Measurements from ENCODE around the gene PLCG2. TPM values are rescaled to one million over a fixed set of nuclear protein-coding genes. Genes with fewer than 3 reads are reported as not detected.

The PLCG2 gene
- 8.4 TPM for total RNA-seq

DNA sequence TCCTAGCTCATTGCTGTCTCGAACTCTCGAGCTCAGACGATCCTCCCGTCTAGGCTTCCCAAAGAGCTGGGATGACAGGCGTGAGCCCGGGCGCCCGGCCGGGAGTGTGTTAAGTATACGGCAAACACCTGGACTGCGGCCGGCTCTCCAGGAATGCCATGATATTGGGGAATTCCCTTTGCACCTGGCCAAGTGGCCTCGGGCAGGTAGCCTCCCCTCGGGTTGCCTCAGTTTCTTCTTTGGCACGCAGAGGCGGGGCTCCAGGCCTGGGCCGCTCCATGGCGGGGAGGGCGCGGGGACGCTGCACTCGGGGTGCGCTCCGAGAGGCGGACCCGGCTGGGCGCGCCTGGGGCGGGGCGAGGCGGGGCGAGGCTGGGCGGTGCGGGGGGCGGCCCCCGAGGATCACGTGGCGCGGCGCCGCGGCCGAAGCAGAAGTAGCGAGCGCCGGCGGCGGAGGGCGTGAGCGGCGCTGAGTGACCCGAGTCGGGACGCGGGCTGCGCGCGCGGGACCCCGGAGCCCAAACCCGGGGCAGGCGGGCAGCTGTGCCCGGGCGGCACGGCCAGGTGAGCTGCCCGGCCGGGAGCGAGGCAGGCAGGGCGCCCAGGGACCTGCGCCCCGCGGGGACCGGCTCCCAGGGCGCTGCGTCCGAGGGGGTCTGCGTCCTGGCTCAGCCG is at the start of gene PLCG2:
PLCG2 (plus strand) TSS at position 431 of the 675 bp plus-strand sequence. CDS start 6,699 bp downstream, outside the sequence.
- Histone ChIP-seq H3K4me3 (ENCODE audit: low read length in 3 of 3) (peak within 1 kb of the TSS; percentile 61 to 64 (median 62)), H3K27ac (ENCODE audit: low read depth, low read length) (no peak within 1 kb of the TSS), H3K4me1 (ENCODE audit: control insufficient read depth in 3 of 3, insufficient read depth in 3 of 3, low read length in 3 of 3) (peaks cover 2 to 8% (median 3%) of the 10 kb centered on the region in 3 donors), H3K36me3 (ENCODE audit: control insufficient read depth in 3 of 3, insufficient read depth in 3 of 3, low read length in 3 of 3) (no peaks in the 10 kb centered on the region), H3K9me3 (ENCODE audit: control insufficient read depth in 3 of 3, low read length in 3 of 3) (no peaks in the 10 kb centered on the region), H3K27me3 (ENCODE audit: control insufficient read depth in 3 of 3, insufficient read depth in 3 of 3, low read length in 3 of 3) (peaks cover 18 to 22% (median 21%) of the 10 kb centered on the region in 3 donors), H3K9ac (ENCODE audit: low read depth in 1 of 3, low read length in 3 of 3) (peak within 1 kb of the TSS; percentile 10 to 45 (median 14))

GRCh38 chr16:81729451-81729850 is 49.6 kb upstream of the PLCG2 start:
- Histone ChIP-seq H3K9me3 (ENCODE audit: control insufficient read depth in 3 of 3, low read length in 3 of 3) (no peaks in the 10 kb centered on the region), H3K4me1 (ENCODE audit: control insufficient read depth in 3 of 3, insufficient read depth in 3 of 3, low read length in 3 of 3) (peaks cover 6 to 8% (median 6%) of the 10 kb centered on the region in 3 donors), H3K27me3 (ENCODE audit: control insufficient read depth in 3 of 3, insufficient read depth in 3 of 3, low read length in 3 of 3) (peaks cover 0 to 8% (median 4%) of the 10 kb centered on the region in 3 donors), H3K9ac (ENCODE audit: low read depth in 1 of 3, low read length in 3 of 3) (no peak overlapping the region), H3K36me3 (ENCODE audit: control insufficient read depth in 3 of 3, insufficient read depth in 3 of 3, low read length in 3 of 3) (no peaks in the 10 kb centered on the region), H3K4me3 (ENCODE audit: low read length in 3 of 3) (no peak overlapping the region), H3K27ac (ENCODE audit: low read depth, low read length) (no peak overlapping the region)

- H3K36me3 ChIP-seq (ENCODE audit: control insufficient read depth in 3 of 3, insufficient read depth in 3 of 3, low read length in 3 of 3), result no peaks in the 10 kb centered on the region
- H3K27ac ChIP-seq (ENCODE audit: low read depth, low read length), result peak overlapping the region; percentile 14
- H3K4me3 ChIP-seq (ENCODE audit: low read length in 3 of 3), result peak overlapping the region; percentile 50 to 55 (median 54)
- peaks cover 0 to 2% (median 0%) of the 10 kb centered on the region in 3 donors for H3K27me3 ChIP-seq (ENCODE audit: control insufficient read depth in 3 of 3, insufficient read depth in 3 of 3, low read length in 3 of 3)
- no peaks in the 10 kb centered on the region for H3K9me3 ChIP-seq (ENCODE audit: control insufficient read depth in 3 of 3, low read length in 3 of 3)
- H3K4me1 ChIP-seq (ENCODE audit: control insufficient read depth in 3 of 3, insufficient read depth in 3 of 3, low read length in 3 of 3), result peaks cover 6 to 8% (median 6%) of the 10 kb centered on the region in 3 donors
- H3K9ac ChIP-seq (ENCODE audit: low read depth in 1 of 3, low read length in 3 of 3), result peak overlapping the region in 1 of 3 donors; percentile 40
These were observed 48.7 kb upstream of the PLCG2 start for GRCh38 chr16:81730090-81731051.

GRCh38 chr16:81731649-81732048 is 47.4 kb upstream of the PLCG2 start:
- Histone ChIP-seq H3K27me3 (ENCODE audit: control insufficient read depth in 3 of 3, insufficient read depth in 3 of 3, low read length in 3 of 3) (peaks cover 0 to 2% (median 0%) of the 10 kb centered on the region in 3 donors), H3K9ac (ENCODE audit: low read depth in 1 of 3, low read length in 3 of 3) (no peak overlapping the region), H3K4me3 (ENCODE audit: low read length in 3 of 3) (no peak overlapping the region), H3K27ac (ENCODE audit: low read depth, low read length) (no peak overlapping the region), H3K4me1 (ENCODE audit: control insufficient read depth in 3 of 3, insufficient read depth in 3 of 3, low read length in 3 of 3) (peaks cover 6 to 8% (median 6%) of the 10 kb centered on the region in 3 donors), H3K9me3 (ENCODE audit: control insufficient read depth in 3 of 3, low read length in 3 of 3) (no peaks in the 10 kb centered on the region), H3K36me3 (ENCODE audit: control insufficient read depth in 3 of 3, insufficient read depth in 3 of 3, low read length in 3 of 3) (no peaks in the 10 kb centered on the region)

GRCh38 chr16:81732699-81733098 is 46.4 kb upstream of the PLCG2 start:
- H3K36me3 ChIP-seq (ENCODE audit: control insufficient read depth in 3 of 3, insufficient read depth in 3 of 3, low read length in 3 of 3), result no peaks in the 10 kb centered on the region
- peaks cover 6 to 8% (median 6%) of the 10 kb centered on the region in 3 donors for H3K4me1 ChIP-seq (ENCODE audit: control insufficient read depth in 3 of 3, insufficient read depth in 3 of 3, low read length in 3 of 3)
- peaks cover 0 to 2% (median 0%) of the 10 kb centered on the region in 3 donors for H3K27me3 ChIP-seq (ENCODE audit: control insufficient read depth in 3 of 3, insufficient read depth in 3 of 3, low read length in 3 of 3)
- no peak overlapping the region for H3K9ac ChIP-seq (ENCODE audit: low read depth in 1 of 3, low read length in 3 of 3)
- no peak overlapping the region for H3K4me3 ChIP-seq (ENCODE audit: low read length in 3 of 3)
- no peaks in the 10 kb centered on the region for H3K9me3 ChIP-seq (ENCODE audit: control insufficient read depth in 3 of 3, low read length in 3 of 3)
- H3K27ac ChIP-seq (ENCODE audit: low read depth, low read length), result no peak overlapping the region

GRCh38 chr16:81733295-81733694 is 45.8 kb upstream of the PLCG2 start:
- no peak overlapping the region for H3K4me3 ChIP-seq (ENCODE audit: low read length in 3 of 3)
- no peaks in the 10 kb centered on the region for H3K36me3 ChIP-seq (ENCODE audit: control insufficient read depth in 3 of 3, insufficient read depth in 3 of 3, low read length in 3 of 3)
- H3K9ac ChIP-seq (ENCODE audit: low read depth in 1 of 3, low read length in 3 of 3), result no peak overlapping the region
- peaks cover 8 to 11% (median 10%) of the 10 kb centered on the region in 3 donors for H3K4me1 ChIP-seq (ENCODE audit: control insufficient read depth in 3 of 3, insufficient read depth in 3 of 3, low read length in 3 of 3)
- H3K9me3 ChIP-seq (ENCODE audit: control insufficient read depth in 3 of 3, low read length in 3 of 3), result no peaks in the 10 kb centered on the region
- peaks cover 0 to 2% (median 0%) of the 10 kb centered on the region in 3 donors for H3K27me3 ChIP-seq (ENCODE audit: control insufficient read depth in 3 of 3, insufficient read depth in 3 of 3, low read length in 3 of 3)
- H3K27ac ChIP-seq (ENCODE audit: low read depth, low read length), result no peak overlapping the region

GRCh38 chr16:81734632-81735434 is 44.3 kb upstream of the PLCG2 start:
- Histone ChIP-seq H3K27me3 (ENCODE audit: control insufficient read depth in 3 of 3, insufficient read depth in 3 of 3, low read length in 3 of 3) (peaks cover 0 to 4% (median 0%) of the 10 kb centered on the region in 3 donors), H3K36me3 (ENCODE audit: control insufficient read depth in 3 of 3, insufficient read depth in 3 of 3, low read length in 3 of 3) (no peaks in the 10 kb centered on the region), H3K4me3 (ENCODE audit: low read length in 3 of 3) (no peak overlapping the region), H3K9ac (ENCODE audit: low read depth in 1 of 3, low read length in 3 of 3) (no peak overlapping the region), H3K9me3 (ENCODE audit: control insufficient read depth in 3 of 3, low read length in 3 of 3) (no peaks in the 10 kb centered on the region), H3K27ac (ENCODE audit: low read depth, low read length) (no peak overlapping the region), H3K4me1 (ENCODE audit: control insufficient read depth in 3 of 3, insufficient read depth in 3 of 3, low read length in 3 of 3) (peaks cover 8 to 14% (median 11%) of the 10 kb centered on the region in 3 donors)

- no peaks in the 10 kb centered on the region for H3K36me3 ChIP-seq (ENCODE audit: control insufficient read depth in 3 of 3, insufficient read depth in 3 of 3, low read length in 3 of 3)
- peaks cover 0 to 2% (median 0%) of the 10 kb centered on the region in 3 donors for H3K27me3 ChIP-seq (ENCODE audit: control insufficient read depth in 3 of 3, insufficient read depth in 3 of 3, low read length in 3 of 3)
- H3K9ac ChIP-seq (ENCODE audit: low read depth in 1 of 3, low read length in 3 of 3), result peak overlapping the region in 1 of 3 donors; percentile 27
- no peak overlapping the region for H3K27ac ChIP-seq (ENCODE audit: low read depth, low read length)
- H3K4me3 ChIP-seq (ENCODE audit: low read length in 3 of 3), result peak overlapping the region in 2 of 3 donors; percentile 52 to 59
- H3K4me1 ChIP-seq (ENCODE audit: control insufficient read depth in 3 of 3, insufficient read depth in 3 of 3, low read length in 3 of 3), result peaks cover 0 to 7% (median 6%) of the 10 kb centered on the region in 3 donors
- H3K9me3 ChIP-seq (ENCODE audit: control insufficient read depth in 3 of 3, low read length in 3 of 3), result no peaks in the 10 kb centered on the region
These were observed 41.1 kb upstream of the PLCG2 start for GRCh38 chr16:81737885-81738536.

All from skeletal muscle tissue (tissue), 4 donors.